Central memory CD4-positive, alpha-beta T cell (primary cell): ENCODE measurements around the gene GALNT6.

ENCODE experiments used
- DNase-seq: peaks from one replicate; pipeline ENCODE4 v3.0.0; 2022
- total RNA-seq, 3 experiments: gene quantifications; one replicate each; lab custom pipeline; 2026; lab: John Stamatoyannopoulos, UW

Gene GALNT6
- 3.4 to 11.6 (median 10.0) reads per million in 3 experiments for total RNA-seq

- DNase-seq, result peak; percentile 72
These were observed at the start of gene GALNT6 for GRCh38 chr12:51391283-51392123. Gene GALNT6 (minus strand): TSS chr12:51391406. CDS start chr12:51379781, 11,625 bp downstream.

- no peak for DNase-seq
These were observed 48.1 kb upstream of the GALNT6 start for GRCh38 chr12:51439330-51439729.

- no peak for DNase-seq
These were observed 46.2 kb upstream of the GALNT6 start for GRCh38 chr12:51437431-51437830.

- DNase-seq, result no peak
These were observed 43.1 kb upstream of the GALNT6 start for GRCh38 chr12:51434305-51434704.

GRCh38 chr12:51432921-51433320, 41.7 kb upstream of the GALNT6 start:
- DNase-seq, result no peak

GRCh38 chr12:51430196-51430895, 39.1 kb upstream of the GALNT6 start:
- no peak for DNase-seq

GRCh38 chr12:51429700-51430099, 38.5 kb upstream of the GALNT6 start:
- no peak for DNase-seq

- no peak for DNase-seq
These were observed 37.0 kb upstream of the GALNT6 start for GRCh38 chr12:51428256-51428655.

GRCh38 chr12:51424662-51425539, 33.7 kb upstream of the GALNT6 start, which contains the start of gene SLC4A8:
Gene SLC4A8 (plus strand): TSS chr12:51424831. CDS start chr12:51424988, 157 bp downstream.
- DNase-seq, result peak; percentile 63

GRCh38 chr12:51424094-51424661, 33.0 kb upstream of the GALNT6 start:
- DNase-seq, result no peak

GRCh38 chr12:51421266-51421884, 30.2 kb upstream of the GALNT6 start:
- DNase-seq, result peak; percentile 32

GRCh38 chr12:51419425-51420193, 28.4 kb upstream of the GALNT6 start:
- no peak for DNase-seq

GRCh38 chr12:51417826-51418225, 26.6 kb upstream of the GALNT6 start:
- no peak for DNase-seq

GRCh38 chr12:51415931-51416330, 24.7 kb upstream of the GALNT6 start:
- no peak for DNase-seq

GRCh38 chr12:51413791-51414190, 22.6 kb upstream of the GALNT6 start:
- DNase-seq, result no peak

GRCh38 chr12:51413149-51413548, 21.9 kb upstream of the GALNT6 start:
- no peak for DNase-seq

GRCh38 chr12:51409846-51410245, 18.6 kb upstream of the GALNT6 start:
- no peak for DNase-seq

GRCh38 chr12:51407604-51408003, 16.4 kb upstream of the GALNT6 start:
- no peak for DNase-seq

GRCh38 chr12:51406859-51407258, 15.7 kb upstream of the GALNT6 start:
- DNase-seq, result no peak

- DNase-seq, result no peak
These were observed 15.1 kb upstream of the GALNT6 start for GRCh38 chr12:51406290-51406689.

- no peak for DNase-seq
These were observed 14.6 kb upstream of the GALNT6 start for GRCh38 chr12:51405801-51406207.
